Nasal cavity respiratory epithelium epithelial cell of viscerocranial mucosa (primary cell): ENCODE data around the gene DPP6. TPM values are rescaled to one million over a fixed set of nuclear protein-coding genes. Genes with fewer than 3 reads are reported as not detected.

Source experiments
- total RNA-seq: library from RNA; depleted of rRNA; stranded (reverse); fragments of >200 nt; gene quantifications from 2 replicates; pipeline ENCODE4 v1.2.3, GENCODE V29; 2014

DPP6 gene
- total RNA-seq = 0.36 TPM in 1 of 2 replicates, not detected in the other

DNA sequence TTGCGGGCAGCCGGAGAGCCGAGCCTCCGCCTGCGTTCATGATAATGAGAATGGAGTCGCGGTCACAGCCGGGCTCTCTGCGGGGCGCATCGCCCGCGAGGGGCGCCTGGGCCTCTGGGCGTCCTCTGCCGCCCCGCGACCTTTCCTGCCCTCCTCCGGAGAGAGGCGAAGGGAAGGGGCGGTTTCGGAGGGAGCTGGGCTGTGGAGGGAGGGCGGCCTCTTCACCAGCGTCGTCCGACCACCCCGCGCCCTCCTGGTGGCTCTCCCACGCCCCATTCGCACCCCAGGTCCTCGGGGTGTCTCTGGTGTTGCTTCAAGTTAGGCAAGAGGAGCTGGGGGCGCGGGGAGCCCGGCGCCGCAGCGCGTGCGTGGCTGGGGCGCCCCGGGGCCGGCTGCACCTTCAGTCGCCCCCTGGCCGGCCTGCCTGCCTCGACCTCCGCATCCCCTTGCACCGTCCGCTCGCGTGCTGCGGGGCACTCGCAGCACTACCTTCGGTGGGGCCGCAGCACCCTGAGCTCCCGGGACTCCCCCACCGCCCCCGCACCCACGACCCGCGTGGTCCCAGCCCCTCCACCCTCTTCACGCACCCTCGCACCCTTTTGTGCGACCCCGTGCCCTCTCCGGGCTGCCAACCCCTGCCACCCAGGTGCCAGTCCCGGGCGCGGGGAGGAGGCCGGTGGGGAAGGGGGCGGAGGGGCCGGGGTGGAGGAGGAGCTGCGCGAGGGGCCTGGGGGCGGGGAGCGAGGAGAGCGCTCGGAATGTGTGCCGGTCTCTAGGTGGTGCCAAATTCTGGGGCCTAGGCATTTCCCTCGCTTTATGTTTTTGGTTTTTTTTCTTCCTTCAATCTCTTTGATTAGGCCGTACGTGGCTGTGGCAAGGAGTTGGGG lies at the start of gene DPP6:
TSS of gene DPP6 (plus strand) at position 756 of the 887 bp plus-strand sequence.

